MV-4-11 (cell line): ENCODE measurements around the gene ERI2.
"Not testable (repeated sequence)": the region's sequence is repeated elsewhere in the genome, so short reads cannot be mapped to it uniquely, and the experiment has no call there.

Experiments used
- DNase-seq: peaks from one replicate; lab custom pipeline; 2025; lab: John Stamatoyannopoulos, UW

ERI2 gene

GRCh38 chr16:20814784-20815183 lies 8.5 kb upstream of the ERI2 start:
- no peak for DNase-seq

DNA sequence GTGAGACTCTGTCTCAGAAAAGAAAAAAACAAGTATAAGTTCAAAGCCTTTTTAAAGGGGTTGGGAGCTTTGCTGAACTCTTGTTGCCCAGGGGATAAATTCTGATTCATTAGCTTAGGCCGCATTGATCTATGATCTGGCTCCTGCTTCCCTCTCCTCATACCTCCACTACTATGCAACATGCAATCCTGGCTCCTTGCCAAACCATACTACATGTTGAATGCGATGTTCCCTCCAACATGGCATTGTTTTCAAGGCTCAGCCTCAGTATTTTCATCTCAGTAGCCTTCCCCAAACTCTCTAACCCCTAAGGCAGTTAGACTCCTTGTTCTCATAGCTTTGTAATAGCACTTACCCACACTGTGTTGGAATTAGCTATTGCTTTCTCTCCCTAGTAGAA lies 6.2 kb upstream of the ERI2 start:
- no peak for DNase-seq

DNA sequence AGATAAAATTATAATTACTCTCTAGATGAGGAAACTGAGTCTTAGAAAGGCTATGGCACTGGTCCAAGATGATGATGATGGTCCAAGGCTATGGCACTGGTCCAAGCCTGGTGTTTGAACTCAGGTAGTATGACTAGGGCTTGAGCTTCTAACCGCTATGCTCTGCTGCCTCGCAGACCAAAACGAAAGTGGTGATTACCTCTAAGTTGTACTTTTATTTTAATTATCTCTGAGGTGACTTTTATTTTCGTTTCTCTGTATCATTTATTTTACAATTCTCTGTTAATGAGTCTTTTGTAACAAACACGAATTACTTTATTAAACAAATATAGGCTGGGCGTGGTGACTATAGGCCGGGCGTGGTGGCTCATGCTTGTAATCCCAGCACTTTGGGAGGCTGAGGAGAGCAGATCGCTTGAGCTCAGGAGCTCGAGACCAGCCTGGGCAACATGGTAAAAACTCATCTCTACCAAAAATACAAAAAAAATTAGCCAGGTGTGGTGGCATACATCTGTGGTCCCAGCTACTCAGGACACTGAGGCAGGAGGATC lies 5.7 kb upstream of the ERI2 start:
- DNase-seq, result no peak

DNA sequence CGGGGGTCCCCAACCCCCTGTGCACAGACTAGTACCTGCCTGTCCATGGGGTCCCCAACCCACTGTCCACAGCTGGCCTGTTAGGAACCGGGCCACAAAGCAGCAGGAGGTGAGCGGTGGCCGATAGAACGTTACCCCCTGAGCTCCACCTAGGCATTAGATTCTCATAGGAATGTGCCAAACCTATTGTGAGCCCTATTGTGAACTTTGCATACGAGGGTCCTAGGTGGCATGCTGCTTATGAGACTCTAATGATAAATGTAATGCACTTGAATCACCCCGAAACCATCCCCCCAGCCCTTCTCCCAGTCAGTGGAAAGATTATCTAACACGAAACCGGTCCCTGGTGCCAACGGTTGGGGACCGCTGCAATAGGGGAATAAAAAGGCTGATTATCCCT lies 1.6 kb upstream of the ERI2 start:
- no peak for DNase-seq

GRCh38 chr16:20805684-20806167 lies 546 bp downstream of the ERI2 start:
- DNase-seq, result not testable (repeated sequence)

GRCh38 chr16:20803561-20804214 lies 2.6 kb downstream of the ERI2 start:
- no peak for DNase-seq

GRCh38 chr16:20803192-20803560 lies 3.1 kb downstream of the ERI2 start:
- no peak for DNase-seq

DNA sequence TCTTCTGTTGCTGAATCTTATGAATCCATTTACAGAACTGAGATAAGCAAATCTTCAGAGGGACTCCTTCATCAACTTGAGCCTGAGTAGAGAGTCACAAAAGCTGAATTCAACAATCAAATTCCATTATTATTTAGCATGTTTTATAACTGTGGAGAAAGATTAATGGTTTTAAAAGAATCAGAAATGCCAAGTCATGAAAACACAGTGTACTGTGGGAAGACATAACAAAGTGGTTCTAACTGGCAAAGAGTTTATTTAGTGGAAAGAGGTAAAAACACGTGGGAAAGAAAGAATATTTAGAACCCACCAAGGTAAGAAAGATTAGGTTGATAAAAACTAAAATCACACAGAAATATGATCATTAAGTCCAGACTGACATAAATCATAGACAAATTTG lies 5.0 kb downstream of the ERI2 start:
- no peak for DNase-seq

GRCh38 chr16:20799599-20799998 lies 6.7 kb downstream of the ERI2 start:
- peak; percentile 4 for DNase-seq

GRCh38 chr16:20798364-20798763 lies 7.9 kb downstream of the ERI2 start:
- no peak for DNase-seq

GRCh38 chr16:20791923-20792612 lies 14.2 kb downstream of the ERI2 start:
- no peak for DNase-seq

DNA sequence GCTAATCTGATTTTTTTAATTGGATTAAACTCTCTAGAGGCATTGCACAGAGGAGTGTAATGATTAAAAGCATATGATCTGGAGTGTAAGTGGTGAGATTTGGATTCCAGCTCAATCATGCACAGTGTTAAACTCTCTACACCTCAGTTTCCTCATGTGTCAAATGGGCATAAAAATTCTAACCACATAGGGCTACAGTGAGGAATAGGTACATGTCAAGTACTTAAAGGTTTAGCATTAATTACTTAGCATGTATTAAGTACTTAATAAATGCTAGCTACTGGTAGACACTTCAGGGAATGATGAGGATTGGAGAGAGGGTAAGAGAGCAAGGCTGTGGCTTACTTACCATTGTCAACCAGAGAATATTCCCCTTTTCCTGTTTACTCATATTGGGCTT lies 17.1 kb downstream of the ERI2 start:
- no peak for DNase-seq

GRCh38 chr16:20784204-20784603 lies 22.1 kb downstream of the ERI2 start:
- no peak for DNase-seq

- DNase-seq, result no peak
Measured at GRCh38 chr16:20782470-20782869, 23.8 kb downstream of the ERI2 start.

GRCh38 chr16:20781697-20782096 lies 24.6 kb downstream of the ERI2 start:
- peak; percentile 68 for DNase-seq

GRCh38 chr16:20774703-20775362 lies 31.4 kb downstream of the ERI2 start:
- peak; percentile 47 for DNase-seq

- no peak for DNase-seq
Measured at GRCh38 chr16:20773679-20774078, 32.6 kb downstream of the ERI2 start.

DNA sequence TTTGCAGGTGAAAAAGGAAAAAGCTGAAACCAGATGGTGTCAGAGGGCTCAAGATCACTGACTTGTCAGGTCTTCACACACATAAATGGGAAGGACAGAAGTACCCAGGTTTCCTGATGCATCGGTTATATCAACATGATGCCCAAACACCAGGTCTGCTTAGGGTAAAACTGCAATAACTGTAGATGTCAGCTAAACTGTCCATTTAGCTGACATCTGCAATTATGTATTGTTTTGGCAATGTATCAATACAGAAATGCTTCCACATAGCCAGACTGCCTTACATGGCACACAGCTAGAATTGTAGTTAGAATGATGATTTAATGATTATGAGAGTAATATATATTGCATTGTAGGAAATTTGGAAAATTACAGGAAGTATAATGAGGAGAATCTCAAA lies 37.5 kb downstream of the ERI2 start:
- DNase-seq, result no peak

DNA sequence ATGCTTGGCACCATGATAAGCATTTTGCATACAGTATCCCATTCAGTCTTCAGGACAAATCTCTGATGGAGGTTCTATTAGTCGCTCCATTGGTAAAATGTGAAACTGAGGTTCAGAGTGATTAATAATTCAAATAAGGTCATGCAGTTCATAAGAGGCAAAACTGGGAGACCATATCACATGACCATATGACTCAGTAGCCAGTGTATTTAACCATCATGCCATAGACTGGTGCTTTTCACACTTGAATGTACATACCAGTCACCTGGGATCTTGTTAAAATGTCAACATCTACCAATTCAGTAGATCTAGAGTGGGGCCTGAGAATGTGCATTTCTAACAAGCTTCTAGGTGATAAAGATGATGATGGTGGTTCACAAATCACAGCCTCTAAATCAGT lies 38.2 kb downstream of the ERI2 start:
- DNase-seq, result no peak

- no peak for DNase-seq
Measured at GRCh38 chr16:20767577-20767976, 38.7 kb downstream of the ERI2 start.

DNA sequence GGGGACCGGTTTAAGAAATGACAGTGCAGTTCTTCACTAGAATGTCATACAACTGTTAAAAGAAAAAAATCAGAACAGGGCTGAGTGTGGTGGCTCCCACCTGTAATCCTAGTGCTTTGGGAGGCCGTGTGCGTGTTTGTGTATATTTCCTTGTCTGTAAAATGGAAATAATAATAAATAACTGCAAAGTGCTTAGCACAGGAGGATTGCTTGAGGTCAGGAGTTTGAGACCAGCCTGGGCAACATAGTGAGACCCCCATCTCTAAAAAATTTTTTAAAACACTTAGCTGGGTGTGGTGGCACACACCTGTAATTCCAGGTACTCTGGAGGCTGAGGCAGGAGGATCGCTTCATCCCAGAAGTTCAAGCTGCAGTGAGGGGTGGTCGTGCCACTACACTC lies 40.0 kb downstream of the ERI2 start:
- DNase-seq, result no peak

- no peak for DNase-seq
Measured at GRCh38 chr16:20765732-20766131, 40.5 kb downstream of the ERI2 start.

DNA sequence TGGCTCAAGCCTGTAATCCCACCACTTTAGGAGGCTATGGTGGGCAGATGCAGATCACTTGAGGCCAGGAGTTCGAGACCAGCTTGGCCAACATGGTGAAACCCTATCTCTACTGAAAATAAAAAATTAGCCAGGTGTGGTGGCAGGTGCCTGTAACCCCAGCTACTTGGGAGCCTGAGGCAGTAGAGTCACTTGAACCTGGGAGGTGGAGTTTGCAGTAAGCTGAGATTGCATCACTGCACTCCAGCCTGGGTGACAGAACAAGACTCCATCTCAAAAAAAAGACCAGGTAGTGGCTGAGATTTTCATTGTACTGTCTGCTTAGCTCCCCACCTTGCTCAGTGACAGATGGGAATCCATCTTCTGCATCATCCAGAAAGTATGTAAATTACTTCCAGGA lies 41.8 kb downstream of the ERI2 start:
- not testable (repeated sequence) for DNase-seq
